GM21390 (cell line): ENCODE data around the gene SNRNP35.
"Not testable (repeated sequence)": the region's sequence is repeated elsewhere in the genome, so short reads cannot be mapped to it uniquely, and the experiment has no call there.

Source experiments
- ATAC-seq: cut with Tn5 transposase; IDR thresholded peaks from one replicate; pipeline ENCODE4 v1.9.1; 2021; ENCODE audit not compliant: unreplicated experiment

Gene SNRNP35

GRCh38 chr12:123488539-123489230 lies 30.7 kb downstream of the SNRNP35 start:
- no peak for ATAC-seq

GRCh38 chr12:123489580-123489979 lies 31.6 kb downstream of the SNRNP35 start:
- no peak for ATAC-seq

- no peak for ATAC-seq
Measured at GRCh38 chr12:123490089-123490488, 32.1 kb downstream of the SNRNP35 start.

- no peak for ATAC-seq
Measured at GRCh38 chr12:123491056-123491455, 33.1 kb downstream of the SNRNP35 start.

- ATAC-seq: no peak
Measured at GRCh38 chr12:123491481-123491880, 33.5 kb downstream of the SNRNP35 start.

- ATAC-seq: not testable (repeated sequence)
Measured at GRCh38 chr12:123492339-123493039, 34.5 kb downstream of the SNRNP35 start.

GRCh38 chr12:123494124-123494851 lies 36.3 kb downstream of the SNRNP35 start:
- no peak for ATAC-seq

GRCh38 chr12:123497065-123497464 lies 39.1 kb downstream of the SNRNP35 start:
- no peak for ATAC-seq

GRCh38 chr12:123498126-123498825 lies 40.3 kb downstream of the SNRNP35 start:
- no peak for ATAC-seq

GRCh38 chr12:123499332-123499731 lies 41.4 kb downstream of the SNRNP35 start:
- no peak for ATAC-seq

- ATAC-seq: no peak
Measured at GRCh38 chr12:123502163-123502704, 44.3 kb downstream of the SNRNP35 start.

GRCh38 chr12:123506059-123506842 lies 48.3 kb downstream of the SNRNP35 start:
- ATAC-seq: no peak

GRCh38 chr12:123506843-123507236 lies 48.9 kb downstream of the SNRNP35 start:
- ATAC-seq: no peak

- ATAC-seq: no peak
Measured at GRCh38 chr12:123512838-123513665, 55.1 kb downstream of the SNRNP35 start.

GRCh38 chr12:123513805-123514204 lies 55.9 kb downstream of the SNRNP35 start:
- ATAC-seq: no peak

- ATAC-seq: not testable (repeated sequence)
Measured at GRCh38 chr12:123514582-123515221, 56.8 kb downstream of the SNRNP35 start.

- ATAC-seq: no peak
Measured at GRCh38 chr12:123516216-123516780, 58.4 kb downstream of the SNRNP35 start.
